T-helper 9 cell (primary cell): ENCODE results near the gene ADI1.
"Not testable (repeated sequence)": the region's sequence is repeated elsewhere in the genome, so short reads cannot be mapped to it uniquely, and the experiment has no call there.

ENCODE experiments used
- DNase-seq: peaks from one replicate; pipeline ENCODE4 v3.0.0-alpha.2; 2020

The ADI1 gene

GRCh38 chr2:3492951-3493614, 26.2 kb downstream of the ADI1 start:
- DNase-seq, result no peak

- DNase-seq, result not testable (repeated sequence)
Measured at GRCh38 chr2:3492475-3492787, 26.9 kb downstream of the ADI1 start.

GRCh38 chr2:3491716-3492474, 27.4 kb downstream of the ADI1 start:
- DNase-seq, result no peak

GRCh38 chr2:3491306-3491705, 28.0 kb downstream of the ADI1 start:
- no peak for DNase-seq

GRCh38 chr2:3490191-3491170, 28.9 kb downstream of the ADI1 start:
- DNase-seq, result no peak

- no peak for DNase-seq
Measured at GRCh38 chr2:3489764-3490115, 29.6 kb downstream of the ADI1 start.

GRCh38 chr2:3488855-3489763, 30.2 kb downstream of the ADI1 start:
- no peak for DNase-seq

GRCh38 chr2:3488061-3488531, 31.2 kb downstream of the ADI1 start:
- no peak for DNase-seq

- no peak for DNase-seq
Measured at GRCh38 chr2:3487432-3487831, 31.9 kb downstream of the ADI1 start.

GRCh38 chr2:3487028-3487425, 32.3 kb downstream of the ADI1 start:
- no peak for DNase-seq

- no peak for DNase-seq
Measured at GRCh38 chr2:3486047-3487027, 33.0 kb downstream of the ADI1 start.

GRCh38 chr2:3485166-3485565, 34.2 kb downstream of the ADI1 start:
- no peak for DNase-seq

- no peak for DNase-seq
Measured at GRCh38 chr2:3483986-3484960, 35.1 kb downstream of the ADI1 start.

- no peak for DNase-seq
Measured at GRCh38 chr2:3483227-3483985, 35.9 kb downstream of the ADI1 start.

GRCh38 chr2:3482363-3482821, 36.9 kb downstream of the ADI1 start:
- no peak for DNase-seq

- DNase-seq, result no peak
Measured at GRCh38 chr2:3481736-3482362, 37.5 kb downstream of the ADI1 start.

- DNase-seq, result no peak
Measured at GRCh38 chr2:3481011-3481400, 38.3 kb downstream of the ADI1 start.

- DNase-seq, result no peak
Measured at GRCh38 chr2:3480352-3481010, 38.9 kb downstream of the ADI1 start.
